ENCODE data around the gene LRRC74B.

DNA sequence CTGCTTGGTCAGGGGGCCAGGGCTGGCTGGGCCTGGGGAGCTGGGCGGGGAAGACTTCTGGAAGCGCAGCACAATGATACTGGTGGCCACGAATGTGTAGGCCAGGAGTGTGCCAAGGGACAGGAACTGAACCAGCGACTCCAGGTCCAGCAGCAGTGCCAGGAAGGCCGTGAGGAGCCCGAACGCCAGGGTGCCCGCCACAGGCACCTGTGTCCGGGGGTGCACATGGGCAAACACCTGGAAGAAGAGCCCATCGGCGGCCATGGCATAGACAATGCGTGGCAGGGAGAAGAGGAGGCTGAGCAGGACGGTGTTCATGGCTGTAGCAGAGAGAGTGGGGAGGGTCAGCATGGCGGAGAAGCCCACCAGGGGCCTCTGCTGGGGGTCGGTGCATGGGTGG lies 15.7 kb upstream of the LRRC74B start:
- TF ChIP-seq GATA2 (IDR thresholded peaks at IDR 0.05; ENCODE audit: low read depth, low read length) (no peak), GATA3 (IDR thresholded peaks at IDR 0.05; ENCODE audit: low read depth, low read length) (no peak)

Data from SH-SY5Y (cell line).